ENCODE measurements around the gene LSM14A. TPM values are rescaled to one million over a fixed set of nuclear protein-coding genes. Genes with fewer than 3 reads are reported as not detected.

Gene LSM14A
- total and polyA plus RNA-seq, 9 of the 15 experiments (the other 6 are each of a cell fraction or from before 2014, with no cell fraction given): 19.5 to 150 (median 95.1) TPM

DNA sequence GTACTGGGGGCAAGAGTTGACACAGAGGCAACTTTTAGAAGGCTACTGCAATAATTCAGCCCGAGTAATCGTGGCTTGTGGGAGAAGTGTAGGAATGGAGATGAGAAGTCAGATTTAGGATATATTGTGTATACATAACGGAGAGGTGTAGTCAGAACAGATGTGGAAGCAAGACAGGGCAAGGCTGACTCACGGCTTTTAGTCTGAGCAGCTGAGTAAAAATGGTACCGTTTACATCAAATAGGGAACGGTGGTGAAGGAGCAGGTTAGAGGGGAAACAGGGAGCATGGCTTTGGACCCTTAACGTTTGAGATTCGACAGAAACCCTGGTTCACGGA lies 796 bp upstream of the LSM14A start (continued):
- no peak for TF ChIP-seq RBM15 (IDR thresholded peaks at IDR 0.05; ENCODE audit: insufficient read depth, low read length)
- peak; percentile 73; the same call in 1 of the 2 replicates for TF ChIP-seq SMARCA4 (IDR thresholded peaks at IDR 0.05)
- TF ChIP-seq, protein P1, sequence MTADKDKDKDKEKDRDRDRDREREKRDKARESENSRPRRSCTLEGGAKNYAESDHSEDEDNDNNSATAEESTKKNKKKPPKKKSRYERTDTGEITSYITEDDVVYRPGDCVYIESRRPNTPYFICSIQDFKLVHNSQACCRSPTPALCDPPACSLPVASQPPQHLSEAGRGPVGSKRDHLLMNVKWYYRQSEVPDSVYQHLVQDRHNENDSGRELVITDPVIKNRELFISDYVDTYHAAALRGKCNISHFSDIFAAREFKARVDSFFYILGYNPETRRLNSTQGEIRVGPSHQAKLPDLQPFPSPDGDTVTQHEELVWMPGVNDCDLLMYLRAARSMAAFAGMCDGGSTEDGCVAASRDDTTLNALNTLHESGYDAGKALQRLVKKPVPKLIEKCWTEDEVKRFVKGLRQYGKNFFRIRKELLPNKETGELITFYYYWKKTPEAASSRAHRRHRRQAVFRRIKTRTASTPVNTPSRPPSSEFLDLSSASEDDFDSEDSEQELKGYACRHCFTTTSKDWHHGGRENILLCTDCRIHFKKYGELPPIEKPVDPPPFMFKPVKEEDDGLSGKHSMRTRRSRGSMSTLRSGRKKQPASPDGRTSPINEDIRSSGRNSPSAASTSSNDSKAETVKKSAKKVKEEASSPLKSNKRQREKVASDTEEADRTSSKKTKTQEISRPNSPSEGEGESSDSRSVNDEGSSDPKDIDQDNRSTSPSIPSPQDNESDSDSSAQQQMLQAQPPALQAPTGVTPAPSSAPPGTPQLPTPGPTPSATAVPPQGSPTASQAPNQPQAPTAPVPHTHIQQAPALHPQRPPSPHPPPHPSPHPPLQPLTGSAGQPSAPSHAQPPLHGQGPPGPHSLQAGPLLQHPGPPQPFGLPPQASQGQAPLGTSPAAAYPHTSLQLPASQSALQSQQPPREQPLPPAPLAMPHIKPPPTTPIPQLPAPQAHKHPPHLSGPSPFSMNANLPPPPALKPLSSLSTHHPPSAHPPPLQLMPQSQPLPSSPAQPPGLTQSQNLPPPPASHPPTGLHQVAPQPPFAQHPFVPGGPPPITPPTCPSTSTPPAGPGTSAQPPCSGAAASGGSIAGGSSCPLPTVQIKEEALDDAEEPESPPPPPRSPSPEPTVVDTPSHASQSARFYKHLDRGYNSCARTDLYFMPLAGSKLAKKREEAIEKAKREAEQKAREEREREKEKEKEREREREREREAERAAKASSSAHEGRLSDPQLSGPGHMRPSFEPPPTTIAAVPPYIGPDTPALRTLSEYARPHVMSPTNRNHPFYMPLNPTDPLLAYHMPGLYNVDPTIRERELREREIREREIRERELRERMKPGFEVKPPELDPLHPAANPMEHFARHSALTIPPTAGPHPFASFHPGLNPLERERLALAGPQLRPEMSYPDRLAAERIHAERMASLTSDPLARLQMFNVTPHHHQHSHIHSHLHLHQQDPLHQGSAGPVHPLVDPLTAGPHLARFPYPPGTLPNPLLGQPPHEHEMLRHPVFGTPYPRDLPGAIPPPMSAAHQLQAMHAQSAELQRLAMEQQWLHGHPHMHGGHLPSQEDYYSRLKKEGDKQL (CRISPR knock-in tag; IDR thresholded peaks at IDR 0.05; ENCODE audit: borderline replicate concordance): no peak
- TF ChIP-seq, protein P2, sequence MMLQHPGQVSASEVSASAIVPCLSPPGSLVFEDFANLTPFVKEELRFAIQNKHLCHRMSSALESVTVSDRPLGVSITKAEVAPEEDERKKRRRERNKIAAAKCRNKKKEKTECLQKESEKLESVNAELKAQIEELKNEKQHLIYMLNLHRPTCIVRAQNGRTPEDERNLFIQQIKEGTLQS (IDR thresholded peaks at IDR 0.05): peak; percentile 72
- TF ChIP-seq, protein P2 (CRISPR knock-in tag; conservative IDR thresholded peaks at IDR 0.05): no peak
- no peak for TF ChIP-seq RFX7 (CRISPR knock-in tag; IDR thresholded peaks at IDR 0.05)
- TF ChIP-seq GTF2E2 (tag; IDR thresholded peaks at IDR 0.05): no peak
- TF ChIP-seq, protein P3, sequence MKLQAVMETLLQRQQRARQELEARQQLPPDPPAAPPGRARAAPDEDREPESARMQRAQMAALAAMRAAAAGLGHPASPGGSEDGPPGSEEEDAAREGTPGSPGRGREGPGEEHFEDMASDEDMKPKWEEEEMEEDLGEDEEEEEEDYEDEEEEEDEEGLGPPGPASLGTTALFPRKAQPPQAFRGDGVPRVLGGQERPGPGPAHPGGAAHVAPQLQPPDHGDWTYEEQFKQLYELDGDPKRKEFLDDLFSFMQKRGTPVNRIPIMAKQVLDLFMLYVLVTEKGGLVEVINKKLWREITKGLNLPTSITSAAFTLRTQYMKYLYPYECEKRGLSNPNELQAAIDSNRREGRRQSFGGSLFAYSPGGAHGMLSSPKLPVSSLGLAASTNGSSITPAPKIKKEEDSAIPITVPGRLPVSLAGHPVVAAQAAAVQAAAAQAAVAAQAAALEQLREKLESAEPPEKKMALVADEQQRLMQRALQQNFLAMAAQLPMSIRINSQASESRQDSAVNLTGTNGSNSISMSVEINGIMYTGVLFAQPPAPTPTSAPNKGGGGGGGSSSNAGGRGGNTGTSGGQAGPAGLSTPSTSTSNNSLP (IDR thresholded peaks at IDR 0.05; ENCODE audit: borderline replicate concordance, low read depth, low read length): no peak
- 0 out of 2 replicates have a peak, but pooled peaks have one; percentile 14 for TF ChIP-seq FOXM1 (IDR thresholded peaks at IDR 0.05; ENCODE audit: low read depth)
- no peak for TF ChIP-seq FOXM1 (CRISPR knock-in tag; IDR thresholded peaks at IDR 0.05; ENCODE audit: low read depth)
- no peak for TF ChIP-seq BHLHE40 (IDR thresholded peaks at IDR 0.05; ENCODE audit: low read length)
- TF ChIP-seq, protein P4, sequence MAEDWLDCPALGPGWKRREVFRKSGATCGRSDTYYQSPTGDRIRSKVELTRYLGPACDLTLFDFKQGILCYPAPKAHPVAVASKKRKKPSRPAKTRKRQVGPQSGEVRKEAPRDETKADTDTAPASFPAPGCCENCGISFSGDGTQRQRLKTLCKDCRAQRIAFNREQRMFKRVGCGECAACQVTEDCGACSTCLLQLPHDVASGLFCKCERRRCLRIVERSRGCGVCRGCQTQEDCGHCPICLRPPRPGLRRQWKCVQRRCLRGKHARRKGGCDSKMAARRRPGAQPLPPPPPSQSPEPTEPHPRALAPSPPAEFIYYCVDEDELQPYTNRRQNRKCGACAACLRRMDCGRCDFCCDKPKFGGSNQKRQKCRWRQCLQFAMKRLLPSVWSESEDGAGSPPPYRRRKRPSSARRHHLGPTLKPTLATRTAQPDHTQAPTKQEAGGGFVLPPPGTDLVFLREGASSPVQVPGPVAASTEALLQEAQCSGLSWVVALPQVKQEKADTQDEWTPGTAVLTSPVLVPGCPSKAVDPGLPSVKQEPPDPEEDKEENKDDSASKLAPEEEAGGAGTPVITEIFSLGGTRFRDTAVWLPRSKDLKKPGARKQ (CRISPR knock-in tag; IDR thresholded peaks at IDR 0.05): no peak
- peak; percentile 4 for TF ChIP-seq POLR2B (IDR thresholded peaks at IDR 0.05; ENCODE audit: low read depth, partially characterized antibody)
- no peak for TF ChIP-seq TFAM (CRISPR knock-in tag; conservative IDR thresholded peaks at IDR 0.05)
- TF ChIP-seq TAF15 (IDR thresholded peaks at IDR 0.05; ENCODE audit: low read depth, low read length): no peak
- TF ChIP-seq, protein P5, sequence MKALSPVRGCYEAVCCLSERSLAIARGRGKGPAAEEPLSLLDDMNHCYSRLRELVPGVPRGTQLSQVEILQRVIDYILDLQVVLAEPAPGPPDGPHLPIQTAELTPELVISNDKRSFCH (CRISPR knock-in tag; IDR thresholded peaks at IDR 0.05): no peak
- TF ChIP-seq, protein P5 (tag; IDR thresholded peaks at IDR 0.05): no peak
- TF ChIP-seq ZNF589 (CRISPR knock-in tag; IDR thresholded peaks at IDR 0.05; ENCODE audit: low read depth): peak; percentile 76; the same call in 1 of the 2 replicates
- no peak for TF ChIP-seq HNRNPL (IDR thresholded peaks at IDR 0.05; ENCODE audit: low read depth, low read length)

Data from K562 (cell line).